Osteocyte (in vitro differentiated cells): ENCODE measurements around the gene ZDHHC1. TPM values are rescaled to one million over a fixed set of nuclear protein-coding genes. Genes with fewer than 3 reads are reported as not detected.

ENCODE experiments used
- DNase-seq: peaks from one replicate; pipeline ENCODE4 v3.0.0; 2021; ENCODE audit warnings: mixed read lengths; ENCODE audit not compliant: unreplicated experiment; ENCODE audit errors: extremely low spot score
- H3K27ac Mint-ChIP-seq: one replicate; pipeline ENCODE4 v1.8.0; 2021; ENCODE audit warnings: mild to moderate bottlenecking, mixed read lengths; ENCODE audit not compliant: unreplicated experiment
- H3K27me3 Mint-ChIP-seq: one replicate; pipeline ENCODE4 v1.8.0; 2021; ENCODE audit warnings: mixed read lengths; ENCODE audit not compliant: unreplicated experiment
- H3K36me3 Mint-ChIP-seq: one replicate; pipeline ENCODE4 v1.8.0; 2021; ENCODE audit warnings: mixed read lengths; ENCODE audit not compliant: unreplicated experiment
- H3K4me1 Mint-ChIP-seq: one replicate; pipeline ENCODE4 v1.8.0; 2021; ENCODE audit warnings: mixed read lengths; ENCODE audit not compliant: unreplicated experiment
- H3K4me3 Mint-ChIP-seq: one replicate; pipeline ENCODE4 v1.8.0; 2021; ENCODE audit warnings: mild to moderate bottlenecking, moderate library complexity, mixed read lengths; ENCODE audit not compliant: unreplicated experiment
- H3K9me3 Mint-ChIP-seq: one replicate; pipeline ENCODE4 v1.8.0; 2021; ENCODE audit warnings: mixed read lengths; ENCODE audit not compliant: unreplicated experiment
- total RNA-seq: library from RNA; stranded (reverse); gene quantifications from 2 replicates; pipeline ENCODE4 v1.2.1, GENCODE V29; 2021
- TF ChIP-seq, protein P1 (sequence below): fragments of 200-600 bp; sonication (generic); IDR thresholded peaks from 2 replicates; pipeline ENCODE4 v1.5.0; 2021; ENCODE audit warnings: antibody characterized with exemption, mild to moderate bottlenecking, moderate library complexity

ZDHHC1 gene
- total RNA-seq, 1 donor from 2014 or later = 15.4 TPM

DNA sequence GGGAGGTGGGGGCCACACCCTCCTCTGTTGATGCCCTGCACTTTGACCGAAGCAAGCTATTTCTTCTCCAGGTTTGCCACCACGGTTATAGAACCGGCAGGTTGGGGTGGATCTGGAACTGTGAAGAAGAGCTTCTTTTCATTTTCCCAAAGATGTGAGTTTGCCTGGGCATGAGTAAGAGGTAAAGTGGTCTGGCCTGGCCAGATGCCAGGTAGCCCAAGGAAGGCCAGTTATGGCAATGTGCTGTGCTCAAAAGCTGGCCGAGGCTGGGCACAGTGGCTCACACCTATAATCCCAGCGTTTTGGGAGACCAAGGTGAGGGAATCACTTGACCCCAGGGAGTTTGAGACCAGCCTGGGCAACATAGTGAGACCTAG lies 46.0 kb upstream of the ZDHHC1 start:
- H3K27me3 Mint-ChIP-seq = no peaks in the 10 kb centered on the region
- peaks cover 66% of the 10 kb centered on the region for H3K4me1 Mint-ChIP-seq
- no peak for DNase-seq
- no peak overlapping the region for H3K4me3 Mint-ChIP-seq
- peak overlapping the region; percentile 59 for H3K27ac Mint-ChIP-seq
- no peaks in the 10 kb centered on the region for H3K36me3 Mint-ChIP-seq
- TF ChIP-seq, protein P1, sequence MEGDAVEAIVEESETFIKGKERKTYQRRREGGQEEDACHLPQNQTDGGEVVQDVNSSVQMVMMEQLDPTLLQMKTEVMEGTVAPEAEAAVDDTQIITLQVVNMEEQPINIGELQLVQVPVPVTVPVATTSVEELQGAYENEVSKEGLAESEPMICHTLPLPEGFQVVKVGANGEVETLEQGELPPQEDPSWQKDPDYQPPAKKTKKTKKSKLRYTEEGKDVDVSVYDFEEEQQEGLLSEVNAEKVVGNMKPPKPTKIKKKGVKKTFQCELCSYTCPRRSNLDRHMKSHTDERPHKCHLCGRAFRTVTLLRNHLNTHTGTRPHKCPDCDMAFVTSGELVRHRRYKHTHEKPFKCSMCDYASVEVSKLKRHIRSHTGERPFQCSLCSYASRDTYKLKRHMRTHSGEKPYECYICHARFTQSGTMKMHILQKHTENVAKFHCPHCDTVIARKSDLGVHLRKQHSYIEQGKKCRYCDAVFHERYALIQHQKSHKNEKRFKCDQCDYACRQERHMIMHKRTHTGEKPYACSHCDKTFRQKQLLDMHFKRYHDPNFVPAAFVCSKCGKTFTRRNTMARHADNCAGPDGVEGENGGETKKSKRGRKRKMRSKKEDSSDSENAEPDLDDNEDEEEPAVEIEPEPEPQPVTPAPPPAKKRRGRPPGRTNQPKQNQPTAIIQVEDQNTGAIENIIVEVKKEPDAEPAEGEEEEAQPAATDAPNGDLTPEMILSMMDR = no peak
- no peaks in the 10 kb centered on the region for H3K9me3 Mint-ChIP-seq

DNA sequence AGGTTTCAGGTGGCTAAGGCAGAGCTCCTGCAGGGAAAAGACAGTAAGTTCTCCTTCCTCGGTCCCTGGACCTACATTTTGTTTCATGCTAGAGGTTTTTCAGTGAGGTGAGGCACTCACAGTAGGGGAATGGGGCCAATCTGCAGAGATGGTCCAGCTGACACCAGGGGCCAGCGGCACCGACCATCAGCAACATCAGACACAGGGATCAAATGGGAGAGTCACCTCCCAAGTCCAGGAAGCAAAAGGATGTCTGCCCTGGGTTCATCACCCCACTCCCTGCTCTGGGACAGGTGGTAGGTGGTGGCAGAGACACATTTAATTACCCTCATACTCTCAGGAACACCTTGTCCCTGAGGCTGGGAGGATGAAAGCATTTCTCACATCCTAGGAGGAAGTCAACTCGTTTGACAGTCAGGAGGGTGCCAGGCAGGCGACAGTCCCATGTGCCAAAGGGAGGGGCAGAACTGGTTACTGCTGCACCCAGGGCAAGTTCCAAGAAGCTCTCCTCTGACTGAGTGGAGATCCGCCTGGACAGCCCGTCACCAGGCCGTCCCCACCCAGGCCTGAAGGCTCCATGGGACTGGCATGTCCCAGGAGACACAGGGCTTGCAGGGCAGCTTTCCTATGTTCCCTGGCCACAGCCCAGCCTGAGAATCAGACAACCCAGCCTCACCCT lies 45.5 kb upstream of the ZDHHC1 start:
- no peak overlapping the region for H3K4me3 Mint-ChIP-seq
- DNase-seq = no peak
- no peaks in the 10 kb centered on the region for H3K27me3 Mint-ChIP-seq
- H3K27ac Mint-ChIP-seq = no peak overlapping the region
- peaks cover 71% of the 10 kb centered on the region for H3K4me1 Mint-ChIP-seq
- no peaks in the 10 kb centered on the region for H3K36me3 Mint-ChIP-seq
- H3K9me3 Mint-ChIP-seq = no peaks in the 10 kb centered on the region
- TF ChIP-seq, protein P1 = no peak

DNA sequence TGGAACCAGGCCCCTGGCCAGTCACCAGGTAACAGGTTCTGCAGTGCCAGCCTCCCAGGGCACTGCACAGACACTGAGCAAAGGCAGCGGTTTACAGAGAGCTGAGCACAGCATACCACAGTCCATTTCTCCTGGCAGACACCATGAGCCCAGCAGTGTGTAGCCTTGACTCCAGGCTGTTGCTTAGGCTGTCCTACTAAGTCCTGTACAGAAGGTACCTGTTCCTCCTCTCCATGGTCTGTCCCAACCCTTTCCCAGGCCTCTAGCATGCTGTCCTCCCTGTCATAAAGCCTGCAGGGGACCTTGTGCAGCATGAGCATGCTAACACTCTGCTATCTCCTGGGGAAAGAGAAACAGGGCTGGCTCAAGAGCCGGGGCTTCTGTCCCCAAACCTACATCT lies 44.7 kb upstream of the ZDHHC1 start:
- DNase-seq = no peak
- Mint-ChIP-seq H3K36me3 (no peaks in the 10 kb centered on the region), H3K4me3 (no peak overlapping the region), H3K4me1 (peaks cover 78% of the 10 kb centered on the region), H3K27me3 (no peaks in the 10 kb centered on the region), H3K9me3 (no peaks in the 10 kb centered on the region), H3K27ac (peak overlapping the region; percentile 88)
- TF ChIP-seq, protein P1 = no peak

DNA sequence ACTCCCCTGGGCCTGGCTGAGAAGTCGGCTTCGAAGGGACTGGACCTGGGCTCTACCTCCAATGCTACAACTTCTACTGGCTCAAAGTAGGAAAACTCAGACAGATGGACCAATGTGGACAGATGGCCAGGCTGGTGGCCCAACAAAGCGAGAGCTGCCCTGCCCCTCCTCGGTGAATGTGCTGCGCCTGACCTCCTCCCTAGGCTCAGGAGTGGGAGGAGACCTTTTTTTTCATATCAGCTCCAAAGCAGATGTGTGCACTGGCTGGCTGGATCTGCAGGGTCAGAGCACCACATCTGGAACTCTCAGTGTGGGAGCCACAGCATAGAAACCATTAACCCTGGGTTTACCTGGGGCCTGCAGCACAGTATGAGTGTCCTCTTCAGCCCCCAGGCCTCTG lies 43.9 kb upstream of the ZDHHC1 start:
- TF ChIP-seq, protein P1 = no peak
- peaks cover 70% of the 10 kb centered on the region for H3K4me1 Mint-ChIP-seq
- H3K4me3 Mint-ChIP-seq = no peak overlapping the region
- DNase-seq = no peak
- H3K36me3 Mint-ChIP-seq = no peaks in the 10 kb centered on the region
- H3K27me3 Mint-ChIP-seq = no peaks in the 10 kb centered on the region
- H3K9me3 Mint-ChIP-seq = no peaks in the 10 kb centered on the region
- H3K27ac Mint-ChIP-seq = peak overlapping the region; percentile 88

DNA sequence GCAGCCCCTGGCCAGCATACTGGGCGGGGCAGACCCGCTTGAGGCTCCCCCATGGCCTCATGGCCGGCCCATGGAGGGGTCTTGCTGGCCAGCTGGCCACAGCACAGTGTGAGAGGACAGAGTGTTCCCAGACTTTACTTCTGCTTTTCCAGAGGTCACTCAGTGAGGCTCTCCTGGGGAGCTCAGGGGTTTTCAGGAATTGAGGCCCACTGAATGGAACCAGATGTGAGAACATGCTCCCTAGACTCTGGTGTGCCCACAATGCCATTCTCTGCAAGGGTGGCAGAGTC lies 43.5 kb upstream of the ZDHHC1 start:
- Mint-ChIP-seq H3K36me3 (no peaks in the 10 kb centered on the region), H3K4me1 (peaks cover 71% of the 10 kb centered on the region)

More for the DNA sequence above, 43.5 kb upstream of the ZDHHC1 start:
- TF ChIP-seq, protein P1 = no peak
- DNase-seq = no peak
- H3K27ac Mint-ChIP-seq = peak overlapping the region; percentile 88
- H3K9me3 Mint-ChIP-seq = no peaks in the 10 kb centered on the region
- no peak overlapping the region for H3K4me3 Mint-ChIP-seq
- no peaks in the 10 kb centered on the region for H3K27me3 Mint-ChIP-seq
